ENCODE data around the gene DOK7.
"Not testable (repeated sequence)": the region's sequence is repeated elsewhere in the genome, so short reads cannot be mapped to it uniquely, and the experiment has no call there.

The DOK7 gene

GRCh38 chr4:3511601-3512000 is 48.5 kb downstream of the DOK7 start:
- not testable (repeated sequence) for DNase-seq

- DNase-seq = no peak
Observed at GRCh38 chr4:3512279-3512678, 49.2 kb downstream of the DOK7 start.

- DNase-seq = no peak
Observed at GRCh38 chr4:3512719-3513118, 49.6 kb downstream of the DOK7 start.

GRCh38 chr4:3513807-3514206 is 50.7 kb downstream of the DOK7 start:
- no peak for DNase-seq

- DNase-seq = no peak
Observed at GRCh38 chr4:3514221-3514780, 51.2 kb downstream of the DOK7 start.

- no peak for DNase-seq
Observed at GRCh38 chr4:3514806-3515501, 51.8 kb downstream of the DOK7 start.

GRCh38 chr4:3515646-3516045 is 52.5 kb downstream of the DOK7 start:
- DNase-seq = no peak

GRCh38 chr4:3516061-3516835 is 53.1 kb downstream of the DOK7 start:
- no peak for DNase-seq

- DNase-seq = no peak
Observed at GRCh38 chr4:3516836-3517730, 54.0 kb downstream of the DOK7 start.

- no peak for DNase-seq
Observed at GRCh38 chr4:3517731-3518510, 54.8 kb downstream of the DOK7 start.

GRCh38 chr4:3518511-3518880 is 55.4 kb downstream of the DOK7 start:
- DNase-seq = no peak

- DNase-seq = no peak
Observed at GRCh38 chr4:3518941-3519340, 55.8 kb downstream of the DOK7 start.

GRCh38 chr4:3519468-3520264 is 56.6 kb downstream of the DOK7 start:
- DNase-seq = no peak

GRCh38 chr4:3520276-3520675 is 57.2 kb downstream of the DOK7 start:
- DNase-seq = no peak

- DNase-seq = no peak
Observed at GRCh38 chr4:3520796-3521600, 57.9 kb downstream of the DOK7 start.

- DNase-seq = no peak
Observed at GRCh38 chr4:3521621-3522325, 58.7 kb downstream of the DOK7 start.

- DNase-seq = no peak
Observed at GRCh38 chr4:3522326-3522640, 59.2 kb downstream of the DOK7 start.

GRCh38 chr4:3522651-3523050 is 59.5 kb downstream of the DOK7 start:
- no peak for DNase-seq

GRCh38 chr4:3523146-3523627 is 60.1 kb downstream of the DOK7 start:
- DNase-seq = no peak

- DNase-seq = no peak
Observed at GRCh38 chr4:3523628-3524221, 60.6 kb downstream of the DOK7 start.

Data from DMS79 (cell line).